Hepatic stellate cell (primary cell): ENCODE results near the gene STPG3.

ENCODE experiments used
- DNase-seq: peaks from one replicate; pipeline ENCODE4 v3.0.0; 2011; ENCODE audit warnings: low spot score

STPG3 gene

DNA sequence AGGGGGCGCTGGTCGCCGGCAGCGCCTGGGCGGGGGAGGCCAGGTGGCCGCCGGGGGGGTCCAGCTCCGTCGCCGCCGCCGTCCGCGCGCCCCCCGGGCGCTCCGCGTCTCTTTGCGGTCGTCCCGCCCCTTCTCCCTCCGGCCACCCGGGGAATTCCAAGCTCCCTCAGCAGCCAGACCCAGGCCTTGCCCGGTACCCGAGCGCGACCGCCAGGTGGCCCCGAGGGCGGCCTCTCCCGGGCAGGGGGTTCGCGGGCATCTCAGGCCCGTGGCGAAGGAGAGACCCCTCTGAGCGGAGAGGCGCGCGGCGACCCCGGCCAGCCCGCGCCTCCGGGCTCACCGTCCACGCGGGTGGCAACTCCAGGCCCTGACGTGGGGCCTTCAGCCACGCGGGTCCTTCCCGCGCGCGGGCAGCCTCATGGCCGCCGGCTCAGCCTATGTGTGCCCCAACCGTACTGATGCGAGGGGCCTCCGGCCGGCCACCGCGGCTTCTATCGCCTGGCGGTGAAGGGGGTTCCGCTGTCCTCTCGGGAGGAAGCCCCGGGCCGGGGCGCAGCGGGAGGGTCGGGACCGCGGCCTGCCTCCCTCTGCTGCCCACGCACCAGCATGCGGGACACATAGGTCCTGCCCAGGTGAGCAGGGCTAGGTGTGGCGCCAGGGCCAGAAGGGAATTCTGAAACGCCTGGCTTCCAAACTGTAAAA, 51.5 kb downstream of the STPG3 start:
- DNase-seq = peak; percentile 94
